Neural cell (in vitro differentiated cells): Measurements from ENCODE around the gene ZNF618. TPM values are rescaled to one million over a fixed set of nuclear protein-coding genes. Genes with fewer than 3 reads are reported as not detected.

ENCODE experiments used
- H2AFZ ChIP-seq: fragments of 200-600, 300-800 bp; sonication (generic), shearing (Covaris generic); 2 replicates; pipeline ENCODE4 v1.6.0; 2014; ENCODE audit warnings: low read depth, mild to moderate bottlenecking, antibody characterized with exemption, low read length, moderate library complexity
- H3F3A ChIP-seq: fragments of 200-600 bp; shearing (Covaris generic); 2 replicates; pipeline ENCODE4 v1.6.1; 2016; ENCODE audit warnings: mild to moderate bottlenecking, moderate library complexity, mixed read lengths, antibody characterized with exemption, low read length; ENCODE audit not compliant: insufficient read depth, poor library complexity, severe bottlenecking
- H3K27ac ChIP-seq: fragments of 200-600, 300-800 bp; sonication (generic), shearing (Covaris generic); 2 replicates; pipeline ENCODE4 v1.5.1; 2014; ENCODE audit warnings: mild to moderate bottlenecking, low read length, moderate library complexity
- H3K27me3 ChIP-seq: fragments of 300-800, 200-600 bp; sonication (generic), shearing (Covaris generic); 2 replicates; pipeline ENCODE4 v1.6.0; 2014; ENCODE audit warnings: mild to moderate bottlenecking, low read depth, low read length, moderate library complexity; ENCODE audit not compliant: insufficient read depth
- H3K36me3 ChIP-seq: fragments of 300-800, 200-600 bp; sonication (generic), shearing (Covaris generic); 2 replicates; pipeline ENCODE4 v1.5.1; 2014; ENCODE audit warnings: mild to moderate bottlenecking, antibody characterized with exemption, low read length, moderate library complexity; ENCODE audit not compliant: insufficient read depth
- H3K4me2 ChIP-seq: fragments of 300-800, 200-600 bp; sonication (generic), shearing (Covaris generic); 2 replicates; pipeline ENCODE4 v1.6.0; 2014; ENCODE audit warnings: mild to moderate bottlenecking, low read length
- H3K4me3 ChIP-seq: fragments of 300-800, 200-600 bp; sonication (generic), shearing (Covaris generic); 2 replicates; pipeline ENCODE4 v1.5.1; 2014; ENCODE audit warnings: mild to moderate bottlenecking, low read length, moderate library complexity
- H3K79me2 ChIP-seq: fragments of 200-600 bp; shearing (Covaris generic); replicated peaks from 2 replicates; pipeline ENCODE4 v1.6.0; 2014; ENCODE audit warnings: mild to moderate bottlenecking, low read length, moderate library complexity; ENCODE audit not compliant: insufficient read depth
- H3K9ac ChIP-seq: fragments of 300-800, 200-600 bp; sonication (generic), shearing (Covaris generic); 2 replicates; pipeline ENCODE4 v1.6.1; 2016; ENCODE audit warnings: mild to moderate bottlenecking, low read length, mixed read lengths
- H3K9me2 ChIP-seq: fragments of 200-600 bp; shearing (Covaris generic); 2 replicates; pipeline ENCODE4 v1.6.1; 2016; ENCODE audit warnings: mild to moderate bottlenecking, low read length, mixed read lengths; ENCODE audit not compliant: insufficient read depth
- H3K9me3 ChIP-seq: fragments of 200-600, 300-800 bp; sonication (generic), shearing (Covaris generic); 2 replicates; pipeline ENCODE4 v1.6.1; 2016; ENCODE audit warnings: mild to moderate bottlenecking, mixed run types, low read length, moderate library complexity, mixed read lengths
- H4K20me1 ChIP-seq: fragments of 200-600 bp; shearing (Covaris generic); 2 replicates; pipeline ENCODE4 v1.6.1; 2016; ENCODE audit warnings: mild to moderate bottlenecking, mixed run types; ENCODE audit not compliant: insufficient read depth
- EP300 ChIP-seq: fragments of 450-650 bp; conservative IDR thresholded peaks from 2 replicates; pipeline ENCODE4 v1.6.1; 2014; ENCODE audit warnings: antibody characterized with exemption, mild to moderate bottlenecking, moderate library complexity; ENCODE audit not compliant: poor library complexity, severe bottlenecking
- EZH2 ChIP-seq: fragments of 200-600, 300-800 bp; shearing (Covaris generic), sonication (generic); IDR thresholded peaks from 2 replicates; pipeline ENCODE4 v1.6.1; 2014; ENCODE audit warnings: antibody characterized with exemption, low read length, borderline replicate concordance, mild to moderate bottlenecking; ENCODE audit not compliant: insufficient read depth, poor library complexity, severe bottlenecking
- MXI1 ChIP-seq: fragments of 450-650 bp; conservative IDR thresholded peaks from 2 replicates; pipeline ENCODE4 v1.6.1; 2014; ENCODE audit warnings: antibody characterized with exemption, mild to moderate bottlenecking; ENCODE audit not compliant: poor library complexity, severe bottlenecking
- POLR2AphosphoS5 ChIP-seq: IDR thresholded peaks from 2 replicates; pipeline ENCODE4 v1.6.1; 2012
- RAD21 ChIP-seq: fragments of 450-650 bp; conservative IDR thresholded peaks from 2 replicates; pipeline ENCODE4 v1.6.1; 2014; ENCODE audit warnings: antibody characterized with exemption, mild to moderate bottlenecking, moderate library complexity
- REST ChIP-seq: IDR thresholded peaks from 2 replicates; pipeline ENCODE4 v1.6.1; 2012; ENCODE audit warnings: borderline replicate concordance
- SMC3 ChIP-seq: fragments of 450-650 bp; conservative IDR thresholded peaks from 2 replicates; pipeline ENCODE4 v1.6.1; 2014; ENCODE audit warnings: antibody characterized with exemption, mild to moderate bottlenecking, moderate library complexity; ENCODE audit not compliant: poor library complexity
- TAF1 ChIP-seq: IDR thresholded peaks from 2 replicates; pipeline ENCODE4 v1.6.1; 2012; ENCODE audit warnings: low read depth
- polyA plus RNA-seq: library from polyadenylated mRNA; depleted of rRNA; stranded (reverse); fragments of >200 nt; gene quantifications from 2 replicates; pipeline ENCODE4 v1.2.3, GENCODE V29; 2014
- TF ChIP-seq, protein P1 (sequence below): fragments of 450-650 bp; IDR thresholded peaks from 2 replicates; pipeline ENCODE4 v1.5.1; 2014; ENCODE audit warnings: antibody characterized with exemption, mild to moderate bottlenecking, moderate library complexity; ENCODE audit not compliant: poor library complexity, severe bottlenecking

The ZNF618 gene
- polyA plus RNA-seq, 1 donor from 2014 or later: 7.1 TPM

GRCh38 chr9:113921396-113921925 is 45.4 kb downstream of the ZNF618 start:
- Histone ChIP-seq H3F3A (no peaks in the 10 kb centered on the region), H3K9ac (no peak overlapping the region), H3K79me2 (peaks cover 79% of the 10 kb centered on the region), H3K9me3 (peaks cover 11% of the 10 kb centered on the region), H2AFZ (no peak overlapping the region), H3K9me2 (no peaks in the 10 kb centered on the region), H3K4me2 (no peak overlapping the region), H4K20me1 (no peaks in the 10 kb centered on the region), H3K36me3 (peaks cover 5% of the 10 kb centered on the region), H3K27me3 (no peaks in the 10 kb centered on the region), H3K4me3 (no peak overlapping the region), H3K27ac (no peak overlapping the region)
- no peak for TF ChIP-seq EZH2
- no peak for TF ChIP-seq SMC3
- TF ChIP-seq MXI1: no peak
- TF ChIP-seq REST: no peak
- TF ChIP-seq, protein P1, sequence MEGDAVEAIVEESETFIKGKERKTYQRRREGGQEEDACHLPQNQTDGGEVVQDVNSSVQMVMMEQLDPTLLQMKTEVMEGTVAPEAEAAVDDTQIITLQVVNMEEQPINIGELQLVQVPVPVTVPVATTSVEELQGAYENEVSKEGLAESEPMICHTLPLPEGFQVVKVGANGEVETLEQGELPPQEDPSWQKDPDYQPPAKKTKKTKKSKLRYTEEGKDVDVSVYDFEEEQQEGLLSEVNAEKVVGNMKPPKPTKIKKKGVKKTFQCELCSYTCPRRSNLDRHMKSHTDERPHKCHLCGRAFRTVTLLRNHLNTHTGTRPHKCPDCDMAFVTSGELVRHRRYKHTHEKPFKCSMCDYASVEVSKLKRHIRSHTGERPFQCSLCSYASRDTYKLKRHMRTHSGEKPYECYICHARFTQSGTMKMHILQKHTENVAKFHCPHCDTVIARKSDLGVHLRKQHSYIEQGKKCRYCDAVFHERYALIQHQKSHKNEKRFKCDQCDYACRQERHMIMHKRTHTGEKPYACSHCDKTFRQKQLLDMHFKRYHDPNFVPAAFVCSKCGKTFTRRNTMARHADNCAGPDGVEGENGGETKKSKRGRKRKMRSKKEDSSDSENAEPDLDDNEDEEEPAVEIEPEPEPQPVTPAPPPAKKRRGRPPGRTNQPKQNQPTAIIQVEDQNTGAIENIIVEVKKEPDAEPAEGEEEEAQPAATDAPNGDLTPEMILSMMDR: no peak
- TF ChIP-seq POLR2AphosphoS5: no peak
- no peak for TF ChIP-seq TAF1
- TF ChIP-seq EP300: no peak
- no peak for TF ChIP-seq RAD21

GRCh38 chr9:113922160-113922559 is 46.1 kb downstream of the ZNF618 start:
- Histone ChIP-seq H3K36me3 (no peaks in the 10 kb centered on the region), H3K9ac (no peak overlapping the region), H3K27ac (no peak overlapping the region), H3K9me2 (no peaks in the 10 kb centered on the region), H4K20me1 (no peaks in the 10 kb centered on the region), H3F3A (no peaks in the 10 kb centered on the region), H2AFZ (no peak overlapping the region), H3K9me3 (peaks cover 11% of the 10 kb centered on the region), H3K4me3 (no peak overlapping the region), H3K79me2 (peaks cover 78% of the 10 kb centered on the region), H3K4me2 (no peak overlapping the region), H3K27me3 (no peaks in the 10 kb centered on the region)
- TF ChIP-seq, protein P1: no peak
- TF ChIP-seq EP300 (no peak), POLR2AphosphoS5 (no peak), RAD21 (no peak), SMC3 (no peak), EZH2 (no peak)
